Fibroblast of the aortic adventitia (primary cell): Measurements from ENCODE around the gene LRRC8B. TPM values are rescaled to one million over a fixed set of nuclear protein-coding genes. Genes with fewer than 3 reads are reported as not detected.
A peak's percentile ranks its signal among the peaks of the same experiment; 100 is the strongest.
"Not testable (repeated sequence)": the region's sequence is repeated elsewhere in the genome, so short reads cannot be mapped to it uniquely, and the experiment has no call there.

Experiments used
- DNase-seq: peaks from one replicate; pipeline ENCODE4 v3.0.0-alpha.2; 2010; ENCODE audit warnings: low read depth
- H3K4me3 ChIP-seq: 2 replicates; pipeline ENCODE4 v1.5.1; 2011; ENCODE audit warnings: low read depth, mild to moderate bottlenecking, control low read depth, low read length, moderate library complexity
- total RNA-seq: library from RNA; depleted of rRNA; stranded (reverse); fragments of >200 nt; gene quantifications from 2 replicates; pipeline ENCODE4 v1.2.3, GENCODE V29; 2012; ENCODE audit warnings: low replicate concordance
- TF ChIP-seq, protein P1 (sequence below): IDR thresholded peaks from 2 replicates; pipeline ENCODE4 v1.5.1; 2011; ENCODE audit warnings: mild to moderate bottlenecking, low read length, control low read depth, inconsistent platforms; ENCODE audit not compliant: insufficient read depth

Gene LRRC8B
- total RNA-seq, 1 donor: 2.5 TPM

DNA sequence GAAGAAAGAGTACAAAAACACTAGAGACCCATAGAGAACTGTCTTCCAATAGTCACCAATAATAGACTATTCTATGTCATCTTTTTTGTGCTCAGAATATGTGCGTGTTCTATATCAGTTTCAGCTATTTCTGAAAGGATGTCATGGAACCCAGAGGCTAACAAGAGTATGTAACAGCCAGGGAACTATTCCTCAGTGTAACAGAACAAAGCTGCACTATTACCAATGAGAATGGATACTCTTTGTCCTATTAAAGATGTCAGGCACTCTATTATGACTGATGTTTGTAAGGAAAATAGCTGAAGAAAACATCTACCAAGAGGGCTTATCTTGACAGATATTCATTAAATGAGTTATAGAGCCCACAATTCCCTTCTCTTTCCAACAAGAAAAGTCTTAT is 99.7 kb downstream of the LRRC8B start:
- DNase-seq: no peak
- H3K4me3 ChIP-seq: no peak overlapping the region
- TF ChIP-seq, protein P1, sequence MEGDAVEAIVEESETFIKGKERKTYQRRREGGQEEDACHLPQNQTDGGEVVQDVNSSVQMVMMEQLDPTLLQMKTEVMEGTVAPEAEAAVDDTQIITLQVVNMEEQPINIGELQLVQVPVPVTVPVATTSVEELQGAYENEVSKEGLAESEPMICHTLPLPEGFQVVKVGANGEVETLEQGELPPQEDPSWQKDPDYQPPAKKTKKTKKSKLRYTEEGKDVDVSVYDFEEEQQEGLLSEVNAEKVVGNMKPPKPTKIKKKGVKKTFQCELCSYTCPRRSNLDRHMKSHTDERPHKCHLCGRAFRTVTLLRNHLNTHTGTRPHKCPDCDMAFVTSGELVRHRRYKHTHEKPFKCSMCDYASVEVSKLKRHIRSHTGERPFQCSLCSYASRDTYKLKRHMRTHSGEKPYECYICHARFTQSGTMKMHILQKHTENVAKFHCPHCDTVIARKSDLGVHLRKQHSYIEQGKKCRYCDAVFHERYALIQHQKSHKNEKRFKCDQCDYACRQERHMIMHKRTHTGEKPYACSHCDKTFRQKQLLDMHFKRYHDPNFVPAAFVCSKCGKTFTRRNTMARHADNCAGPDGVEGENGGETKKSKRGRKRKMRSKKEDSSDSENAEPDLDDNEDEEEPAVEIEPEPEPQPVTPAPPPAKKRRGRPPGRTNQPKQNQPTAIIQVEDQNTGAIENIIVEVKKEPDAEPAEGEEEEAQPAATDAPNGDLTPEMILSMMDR: no peak

DNA sequence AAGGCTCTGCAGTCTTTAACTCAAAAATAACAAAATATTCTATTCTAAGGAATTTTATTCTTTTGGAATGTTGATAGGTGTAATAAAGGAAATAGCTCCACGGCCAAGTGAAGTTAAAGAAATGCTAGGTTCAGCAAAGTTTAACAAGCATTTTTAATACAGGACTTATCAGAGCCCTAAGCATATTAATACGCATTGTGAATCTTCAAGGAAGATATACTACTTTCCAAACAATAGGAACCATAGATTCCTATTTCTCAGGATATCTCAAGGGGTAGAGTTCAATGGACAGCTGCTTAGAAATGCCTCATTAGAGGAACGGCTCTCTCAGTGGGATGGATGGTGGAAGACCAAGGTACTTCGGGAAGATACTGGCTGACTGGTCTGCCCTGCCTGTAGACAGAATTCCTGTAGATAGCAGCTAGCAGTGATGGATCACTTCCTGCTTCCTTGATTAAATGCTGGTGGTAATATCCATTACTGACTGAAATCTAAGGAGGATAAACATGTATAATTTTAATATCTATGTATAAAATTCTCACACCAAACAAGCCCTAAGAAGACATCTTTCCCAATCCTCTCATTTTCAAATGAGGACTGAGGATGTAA is 100.2 kb downstream of the LRRC8B start:
- TF ChIP-seq, protein P1: no peak
- DNase-seq: no peak
- no peak overlapping the region for H3K4me3 ChIP-seq

DNA sequence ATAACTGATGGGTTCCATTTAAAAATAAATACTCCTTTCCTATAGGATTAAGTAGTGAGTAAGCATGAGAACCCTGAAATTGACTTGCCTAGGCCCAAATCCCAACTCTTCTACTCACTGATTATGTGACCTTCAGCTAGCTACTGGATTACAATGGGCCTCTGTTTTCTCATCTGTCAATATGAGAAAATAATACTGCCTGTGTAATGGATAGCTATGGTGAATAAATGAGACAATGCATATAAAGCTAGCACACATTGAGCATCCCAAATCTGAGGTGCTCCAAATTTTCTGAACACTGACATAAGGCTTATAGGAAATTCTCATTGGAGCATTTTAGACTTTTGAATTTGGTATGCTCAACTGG is 103.0 kb downstream of the LRRC8B start:
- TF ChIP-seq, protein P1: no peak
- no peak for DNase-seq
- no peak overlapping the region for H3K4me3 ChIP-seq

DNA sequence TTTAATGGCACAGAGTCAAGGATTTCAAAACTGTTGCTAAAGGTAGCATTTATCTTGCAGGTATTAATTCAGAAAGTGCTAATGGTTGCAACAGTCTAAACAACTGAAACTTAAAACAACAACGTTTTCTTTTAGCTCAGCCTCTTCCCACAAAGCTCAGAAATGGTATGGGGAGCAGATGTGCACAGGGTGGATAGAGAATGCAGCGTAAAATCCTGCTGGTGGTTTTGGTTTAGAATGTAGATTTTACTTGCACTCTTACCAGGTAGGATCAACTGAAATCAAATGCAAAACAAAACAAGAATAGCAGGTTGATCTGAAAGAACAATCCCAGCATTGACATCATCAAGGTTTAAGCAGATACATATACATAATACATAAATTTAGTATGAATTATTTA is 104.5 kb downstream of the LRRC8B start:
- no peak overlapping the region for H3K4me3 ChIP-seq
- TF ChIP-seq, protein P1: no peak

DNA sequence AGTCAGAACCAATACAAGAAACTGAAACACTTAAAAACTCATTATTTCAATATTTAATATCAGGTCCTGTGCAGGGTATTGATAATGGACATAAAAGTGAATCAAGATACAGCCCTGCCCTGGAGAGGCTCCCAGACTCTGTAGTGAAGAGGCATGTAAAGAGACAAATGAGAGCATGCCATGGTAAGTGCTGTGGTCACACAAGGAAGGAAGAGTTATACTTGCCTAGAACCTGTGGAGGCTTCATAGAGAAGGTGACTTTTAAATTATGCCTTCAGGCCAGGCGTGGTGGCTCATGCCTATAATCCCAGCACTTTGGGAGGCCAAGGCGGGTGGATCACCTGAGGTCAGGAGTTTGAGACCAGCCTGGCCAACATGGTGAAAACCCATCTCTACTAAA is 105.0 kb downstream of the LRRC8B start:
- H3K4me3 ChIP-seq, DNase-seq: not testable (repeated sequence)

More for the DNA sequence above, 104.5 kb downstream of the LRRC8B start:
- no peak for DNase-seq

DNA sequence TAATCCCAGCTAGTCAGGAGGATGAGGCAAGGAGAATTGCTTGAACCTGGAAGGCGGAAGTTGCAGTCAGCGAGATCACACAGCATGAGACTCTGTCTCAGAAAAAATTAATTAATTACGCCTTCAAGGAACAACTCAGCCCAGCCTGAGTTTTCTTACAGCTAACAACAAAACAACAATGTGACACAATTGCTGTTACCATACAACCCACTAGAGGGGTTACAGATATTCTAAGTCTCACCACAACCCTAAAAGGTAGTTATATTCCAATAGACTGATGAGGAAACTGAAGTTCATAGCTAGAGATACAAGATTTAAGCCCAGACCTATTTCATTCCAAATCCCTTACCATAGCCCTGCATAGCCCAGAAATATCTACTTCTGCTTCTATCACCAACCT is 105.4 kb downstream of the LRRC8B start:
- TF ChIP-seq, protein P1: no peak
- no peak overlapping the region for H3K4me3 ChIP-seq
- no peak for DNase-seq

DNA sequence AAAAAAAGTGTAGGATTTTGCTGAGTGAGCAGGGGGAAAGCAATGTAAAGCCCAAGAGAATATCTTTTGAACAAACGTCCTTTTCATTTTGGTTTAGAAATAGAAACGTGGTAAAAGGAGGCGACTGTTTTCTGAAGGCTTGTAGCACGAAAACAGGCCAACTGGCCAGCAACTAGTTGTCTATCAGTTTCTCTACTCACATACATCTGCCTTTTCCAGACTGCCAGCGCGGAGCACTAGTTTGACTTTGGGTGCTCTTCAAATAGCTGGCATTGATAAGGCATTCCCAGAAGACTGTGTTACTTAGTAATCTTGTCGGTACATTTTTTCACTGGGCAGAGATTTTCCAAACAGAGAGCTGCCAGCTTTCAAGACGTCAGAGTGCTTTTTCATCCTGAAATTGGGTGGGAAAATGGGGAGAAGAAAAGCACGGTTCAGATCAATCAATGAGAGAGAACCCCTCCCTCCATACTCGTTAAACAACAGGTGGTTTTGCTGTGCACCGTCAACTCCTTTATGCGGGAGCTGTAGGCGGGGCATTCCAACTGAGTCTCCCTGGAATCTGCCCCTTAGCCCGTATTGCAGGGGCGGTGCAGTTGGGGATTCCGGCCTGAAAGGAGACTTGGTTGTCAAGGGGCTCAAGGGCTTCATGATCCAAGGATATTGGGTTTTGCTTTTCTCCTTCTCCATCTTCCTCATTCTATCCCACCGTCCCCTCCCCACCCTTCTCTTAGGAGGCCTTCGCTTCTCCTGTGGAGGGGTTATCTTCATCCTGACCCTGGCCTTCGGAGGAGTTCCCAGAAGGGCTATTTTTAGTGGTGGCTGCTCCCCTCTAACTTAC is 107.4 kb downstream of the LRRC8B start:
- DNase-seq: no peak
- TF ChIP-seq, protein P1: no peak
- peak overlapping the region; percentile 85 for H3K4me3 ChIP-seq
